Activated CD4-positive, alpha-beta T cell treated with anti-CD3 and anti-CD28 coated beads, Interleukin-2, amount 50 U/mL, for 48 hours (primary cell): ENCODE data around the gene KLHL13.
A peak's percentile ranks its signal among the peaks of the same experiment; 100 is the strongest.
"Not testable (repeated sequence)": the region's sequence is repeated elsewhere in the genome, so short reads cannot be mapped to it uniquely, and the experiment has no call there.

Experiments used
- DNase-seq, 2 experiments: peaks; one replicate each; pipeline ENCODE4 v3.0.0-alpha.2; 2020

Gene KLHL13

GRCh38 chrX:118116713-118117550, at the start of gene KLHL13:
Gene KLHL13 (minus strand): TSS chrX:118116810. CDS start chrX:118028473, 88,337 bp downstream.
- DNase-seq = peak; percentile 0 to 3

- DNase-seq = no peak
Measured at GRCh38 chrX:118164138-118164537, 47.5 kb upstream of the KLHL13 start.

GRCh38 chrX:118156953-118157608, 40.5 kb upstream of the KLHL13 start:
- DNase-seq = no peak

- no peak for DNase-seq
Measured at GRCh38 chrX:118156254-118156952, 39.8 kb upstream of the KLHL13 start.

GRCh38 chrX:118153270-118153669, 36.7 kb upstream of the KLHL13 start:
- no peak for DNase-seq

GRCh38 chrX:118152721-118153120, 36.1 kb upstream of the KLHL13 start:
- DNase-seq = no peak

GRCh38 chrX:118148737-118149136, 32.1 kb upstream of the KLHL13 start:
- no peak for DNase-seq

- not testable (repeated sequence) for DNase-seq
Measured at GRCh38 chrX:118147771-118148170, 31.2 kb upstream of the KLHL13 start.

GRCh38 chrX:118143578-118143977, 27.0 kb upstream of the KLHL13 start:
- DNase-seq = no peak

GRCh38 chrX:118131336-118131735, 14.7 kb upstream of the KLHL13 start:
- no peak for DNase-seq

GRCh38 chrX:118129681-118130080, 13.1 kb upstream of the KLHL13 start:
- DNase-seq = no peak

- DNase-seq = no peak
Measured at GRCh38 chrX:118128724-118129123, 12.1 kb upstream of the KLHL13 start.

- DNase-seq = no peak
Measured at GRCh38 chrX:118126286-118126685, 9.7 kb upstream of the KLHL13 start.

GRCh38 chrX:118124243-118124642, 7.6 kb upstream of the KLHL13 start:
- not testable (repeated sequence) for DNase-seq

- DNase-seq = no peak
Measured at GRCh38 chrX:118117741-118118140, 1.1 kb upstream of the KLHL13 start.

- peak in 1 of 2 experiments; percentile 0 for DNase-seq
Measured at GRCh38 chrX:118115953-118116712, 477 bp downstream of the KLHL13 start.

GRCh38 chrX:118114971-118115370, 1.6 kb downstream of the KLHL13 start:
- DNase-seq = no peak

- no peak for DNase-seq
Measured at GRCh38 chrX:118109065-118109464, 7.5 kb downstream of the KLHL13 start.

- DNase-seq = no peak
Measured at GRCh38 chrX:118108304-118108703, 8.3 kb downstream of the KLHL13 start.

- DNase-seq = no peak
Measured at GRCh38 chrX:118100091-118100490, 16.5 kb downstream of the KLHL13 start.

GRCh38 chrX:118088084-118088483, 28.5 kb downstream of the KLHL13 start:
- no peak for DNase-seq

- DNase-seq = no peak
Measured at GRCh38 chrX:118074196-118074595, 42.4 kb downstream of the KLHL13 start.
